GM19397 (cell line): ENCODE measurements around the gene ESYT2.

Experiments used
- ATAC-seq: cut with Tn5 transposase; IDR thresholded peaks from one replicate; pipeline ENCODE4 v1.9.1; 2021; ENCODE audit warnings: mild to moderate bottlenecking, moderate library complexity; ENCODE audit not compliant: unreplicated experiment

Gene ESYT2

DNA sequence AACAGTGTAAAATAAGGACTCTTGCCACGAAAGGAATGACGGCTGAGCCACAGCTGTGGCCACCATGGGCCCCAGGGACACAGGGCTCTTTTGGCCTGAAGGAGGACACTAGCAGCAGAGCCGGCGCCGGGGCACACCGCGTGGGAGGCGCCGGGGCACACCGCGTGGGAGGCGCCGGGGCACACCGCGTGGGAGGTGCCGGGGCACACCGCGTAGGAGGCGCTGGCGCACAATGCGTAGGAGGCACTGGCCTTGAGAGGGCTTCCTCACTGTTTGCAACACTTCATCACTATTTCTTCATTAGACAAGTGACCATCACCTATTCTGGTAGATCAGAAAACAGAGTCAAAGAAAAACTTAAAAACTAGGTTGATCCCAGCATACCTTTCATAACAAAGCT lies 23.4 kb downstream of the ESYT2 start:
- no peak for ATAC-seq

DNA sequence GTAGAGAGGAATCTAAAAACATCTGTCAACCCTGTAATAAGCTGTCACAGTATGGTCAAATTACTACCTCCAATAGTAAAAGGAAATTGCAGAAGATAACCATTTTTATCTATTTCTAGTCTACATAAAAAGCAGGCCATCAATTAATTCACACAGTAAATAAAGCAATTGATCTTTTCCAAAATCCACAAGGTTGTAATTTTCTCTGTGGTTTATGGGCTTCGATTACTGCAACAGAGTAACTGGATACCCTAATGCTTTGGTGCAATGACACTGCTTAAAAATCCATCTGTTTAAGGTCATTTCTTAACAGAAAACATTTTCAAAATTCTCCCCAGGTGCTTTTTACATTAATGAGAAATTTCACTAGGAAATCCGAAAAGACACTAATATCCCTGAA lies 23.9 kb downstream of the ESYT2 start:
- ATAC-seq, result no peak

DNA sequence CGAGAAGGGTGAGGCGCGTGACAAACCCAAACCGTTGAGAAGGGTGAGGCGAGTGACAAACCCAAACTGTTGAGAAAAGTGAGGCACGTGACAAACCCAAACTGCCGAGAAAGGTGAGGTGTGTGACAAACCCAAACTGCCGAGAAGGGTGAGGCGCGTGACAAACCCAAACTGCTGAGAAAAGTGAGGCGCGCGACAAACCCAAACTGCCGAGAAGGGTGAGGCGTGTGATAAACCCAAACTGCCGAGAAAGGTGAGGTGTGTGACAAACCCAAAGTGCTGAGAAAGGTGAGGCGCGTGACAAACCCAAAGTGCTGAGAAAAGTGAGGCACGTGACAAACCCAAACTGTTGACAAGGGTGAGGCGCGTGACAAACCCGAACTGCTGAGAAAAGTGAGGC lies 25.0 kb downstream of the ESYT2 start:
- ATAC-seq, result no peak

DNA sequence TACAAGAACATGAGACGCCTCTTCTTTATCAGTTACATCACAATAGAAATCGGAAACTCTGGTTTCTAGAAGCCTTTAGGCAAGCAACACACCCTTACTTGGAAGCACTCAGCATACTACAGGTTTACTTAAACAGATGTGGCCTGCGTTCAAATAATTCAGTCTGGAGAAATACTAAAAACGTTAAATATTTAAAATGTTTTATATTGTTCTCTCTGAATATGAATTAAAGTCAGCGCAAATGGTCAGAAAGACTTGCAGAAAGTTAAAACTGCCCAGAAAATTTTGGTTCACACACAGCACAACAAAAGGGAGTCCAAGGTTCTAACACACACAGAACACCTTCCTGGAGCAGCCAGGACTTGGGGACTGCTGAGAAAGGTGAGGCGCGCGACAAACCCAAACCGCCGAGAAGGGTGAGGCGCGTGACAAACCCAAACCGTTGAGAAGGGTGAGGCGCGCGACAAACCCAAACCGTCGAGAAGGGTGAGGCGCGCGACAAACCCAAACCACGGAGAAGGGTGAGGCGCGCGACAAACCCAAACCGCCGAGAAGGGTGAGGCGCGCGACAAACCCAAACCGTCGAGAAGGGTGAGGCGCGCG lies 25.8 kb downstream of the ESYT2 start:
- ATAC-seq, result no peak

DNA sequence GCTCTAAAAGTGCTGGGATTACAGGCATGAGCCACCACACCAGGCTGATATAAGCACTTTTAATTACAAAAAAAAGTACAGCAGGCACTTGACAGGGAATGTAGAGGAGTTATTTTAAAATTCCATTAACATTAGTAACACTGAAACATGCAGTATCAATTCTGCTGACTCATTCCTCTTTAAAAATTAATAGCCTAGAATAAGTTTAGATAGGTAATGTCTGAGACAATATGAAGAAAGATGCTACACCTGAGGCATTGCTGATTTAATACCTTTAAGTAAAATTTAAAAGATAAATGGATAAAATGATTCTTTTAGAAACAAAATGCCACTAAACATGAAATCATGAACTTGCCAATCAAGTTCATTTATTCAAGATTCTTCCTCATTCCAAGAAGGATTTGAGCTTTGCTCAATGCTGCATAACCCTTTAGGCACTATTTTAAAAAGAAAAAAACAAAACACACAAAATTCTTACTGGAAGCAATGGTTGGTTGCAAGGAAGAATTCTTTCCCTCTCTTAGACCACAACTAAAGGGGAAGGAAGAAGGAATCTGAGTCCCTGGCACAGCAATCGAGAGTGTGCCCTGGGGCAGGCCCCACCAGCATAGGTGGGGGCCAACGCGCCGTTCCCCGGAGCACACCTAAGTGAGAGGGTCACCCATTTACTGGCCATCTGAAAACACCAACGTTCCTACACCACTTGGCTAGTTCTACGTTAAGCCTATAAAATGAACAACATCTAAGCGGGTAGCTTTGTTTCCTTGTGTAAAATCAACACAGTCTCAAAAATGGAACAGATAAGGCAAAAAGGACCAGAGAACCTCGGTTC lies 26.6 kb downstream of the ESYT2 start:
- ATAC-seq, result no peak

DNA sequence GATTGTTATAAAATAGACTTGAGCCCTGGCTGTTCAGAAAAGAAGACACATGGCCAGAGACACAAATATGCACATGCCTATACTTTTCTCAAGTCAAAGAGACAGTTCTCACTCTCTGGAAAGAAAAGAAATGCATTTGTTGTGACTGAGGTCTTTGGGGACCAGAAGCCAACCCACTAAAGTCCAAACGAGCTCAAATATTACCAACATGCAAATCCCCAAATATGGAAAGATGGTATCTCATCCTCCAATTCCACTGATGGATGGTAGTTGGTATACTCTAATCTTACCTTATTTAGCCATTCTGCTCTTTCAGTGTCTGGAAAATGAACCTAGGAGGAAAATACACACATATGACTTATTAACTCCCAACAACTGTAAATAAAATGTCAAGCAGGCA lies 30.6 kb downstream of the ESYT2 start:
- no peak for ATAC-seq

DNA sequence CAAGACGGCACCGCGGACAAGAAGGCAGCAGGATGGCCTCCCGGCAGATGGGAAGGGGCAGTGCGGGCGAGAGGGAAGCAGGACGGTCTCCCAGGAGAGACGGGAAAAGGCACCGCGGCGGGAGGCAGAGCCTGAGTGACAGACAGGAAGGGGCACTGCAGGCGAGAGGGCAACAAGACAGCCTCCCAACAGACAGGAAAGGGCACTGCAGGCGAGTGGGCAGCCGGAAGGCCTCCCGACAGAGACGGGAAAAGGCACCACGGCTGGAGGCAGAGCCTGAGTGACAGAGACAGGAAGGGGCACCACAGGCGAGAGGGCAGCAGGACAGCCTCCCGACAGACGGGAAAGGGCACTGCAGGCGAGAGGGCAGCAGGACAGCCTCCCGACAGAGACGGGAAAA lies 32.6 kb downstream of the ESYT2 start:
- no peak for ATAC-seq

DNA sequence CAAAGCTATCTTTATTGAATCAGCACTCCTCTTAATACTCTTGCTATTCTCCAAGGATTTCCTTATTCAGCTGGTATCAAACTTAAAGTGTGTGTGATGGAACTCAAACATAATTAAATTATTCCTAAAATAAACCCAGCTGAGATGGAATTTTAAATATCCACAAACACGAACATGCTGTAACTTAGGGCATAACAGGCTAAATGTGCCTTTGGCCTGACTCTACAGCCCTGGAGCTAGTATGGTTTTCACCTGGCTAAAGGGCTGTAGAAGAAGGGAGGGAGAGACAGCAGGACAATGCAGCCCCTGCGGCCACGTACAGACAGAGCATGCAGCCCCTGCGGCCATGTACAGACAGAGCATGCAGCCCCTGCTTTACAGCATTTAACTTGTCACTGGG lies 34.0 kb downstream of the ESYT2 start:
- no peak for ATAC-seq

DNA sequence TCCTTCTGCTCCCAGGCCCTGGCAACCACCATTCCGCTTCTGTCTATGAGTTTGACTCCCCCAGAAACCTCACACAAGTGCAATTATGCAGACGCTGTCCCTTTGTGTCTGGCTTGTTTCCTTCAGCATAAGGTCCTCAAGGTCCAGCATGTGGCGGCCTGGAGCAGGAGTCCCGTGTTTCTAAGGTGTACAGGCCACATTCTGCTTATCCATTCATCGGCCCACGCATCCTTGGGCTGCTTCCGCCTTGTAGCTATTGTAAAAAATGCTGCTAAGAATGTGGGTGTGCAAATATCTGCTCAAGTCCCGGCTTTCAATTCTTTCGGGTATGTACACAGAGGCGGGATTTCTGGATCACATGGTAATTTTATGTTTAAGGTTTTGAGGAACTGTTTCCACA lies 38.2 kb downstream of the ESYT2 start:
- ATAC-seq, result no peak

DNA sequence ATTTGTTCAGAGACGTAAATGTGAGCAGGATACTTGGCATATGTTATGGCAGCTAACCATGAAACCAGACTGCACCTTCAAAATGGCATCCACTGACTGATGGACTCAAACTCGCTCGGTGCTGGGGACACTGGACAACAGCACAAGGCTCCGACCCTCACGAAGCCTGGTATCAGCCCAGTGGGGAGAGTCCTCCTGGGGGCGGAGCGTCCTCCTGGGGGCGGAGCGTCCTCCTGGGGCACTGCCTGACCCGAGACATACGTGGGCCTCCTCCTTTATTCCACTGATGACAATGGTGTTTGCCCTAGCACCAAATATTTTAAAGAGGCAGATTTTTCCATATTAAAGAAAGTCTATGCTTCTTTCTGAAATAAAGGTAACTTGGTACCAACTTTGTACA lies 39.5 kb downstream of the ESYT2 start:
- ATAC-seq, result no peak

DNA sequence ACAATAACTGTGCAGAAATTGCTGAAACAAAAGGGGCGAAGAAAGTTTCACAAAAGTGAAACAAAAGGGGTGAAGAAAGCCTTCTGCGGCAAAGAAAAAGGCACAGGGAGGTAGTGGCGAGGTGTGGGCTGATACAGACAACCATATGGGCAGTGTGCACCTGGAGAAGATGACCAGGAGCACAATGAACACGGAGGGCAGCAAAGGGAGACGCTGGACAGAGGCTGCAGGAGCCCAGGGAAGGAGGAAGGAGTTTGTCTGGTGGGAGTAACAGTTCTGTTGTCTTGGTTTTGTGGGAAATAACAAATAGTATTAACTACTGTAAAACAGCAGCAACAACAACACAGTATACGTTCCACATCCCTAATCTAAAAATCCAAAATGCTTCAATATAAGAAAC lies 42.4 kb downstream of the ESYT2 start:
- no peak for ATAC-seq

DNA sequence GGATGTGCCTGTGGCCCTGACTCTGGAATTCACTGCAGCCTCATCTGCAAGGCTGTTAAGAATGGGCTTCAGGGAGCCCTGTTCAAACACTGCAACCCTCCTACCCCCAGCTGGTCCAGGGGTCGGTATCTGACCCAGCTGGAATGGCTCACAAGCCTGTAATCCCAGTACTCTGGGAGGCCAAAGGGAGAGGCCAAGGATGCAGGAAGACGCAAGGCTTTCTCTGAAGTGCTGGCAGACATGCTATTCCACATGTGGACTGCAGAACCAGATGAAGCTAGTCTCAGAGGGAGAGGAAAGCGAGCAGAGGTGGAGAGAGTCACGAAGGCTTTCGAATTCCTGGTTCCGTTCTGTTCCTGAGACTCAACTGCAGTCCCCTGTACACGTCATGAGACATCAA lies 45.0 kb downstream of the ESYT2 start:
- ATAC-seq, result no peak

DNA sequence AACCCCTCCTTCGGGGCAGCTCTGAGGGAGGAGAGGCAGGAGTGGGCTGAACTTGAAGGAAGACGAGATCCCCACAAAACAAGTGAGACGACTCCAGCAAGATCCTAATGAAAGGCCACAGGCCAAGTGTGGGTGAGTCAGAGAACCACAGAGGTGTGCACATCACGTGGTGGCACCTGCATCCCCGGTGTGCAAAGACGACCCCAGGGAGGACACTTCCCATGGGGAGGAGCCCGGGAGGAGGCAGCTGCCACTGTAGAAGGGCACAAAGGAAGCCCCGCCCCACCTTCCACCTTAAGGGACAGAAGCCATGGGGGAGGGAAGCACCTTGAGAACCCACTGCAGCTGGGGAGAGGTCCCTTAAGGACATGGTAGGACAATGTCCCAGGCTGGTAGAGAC lies 45.7 kb downstream of the ESYT2 start:
- ATAC-seq, result no peak

DNA sequence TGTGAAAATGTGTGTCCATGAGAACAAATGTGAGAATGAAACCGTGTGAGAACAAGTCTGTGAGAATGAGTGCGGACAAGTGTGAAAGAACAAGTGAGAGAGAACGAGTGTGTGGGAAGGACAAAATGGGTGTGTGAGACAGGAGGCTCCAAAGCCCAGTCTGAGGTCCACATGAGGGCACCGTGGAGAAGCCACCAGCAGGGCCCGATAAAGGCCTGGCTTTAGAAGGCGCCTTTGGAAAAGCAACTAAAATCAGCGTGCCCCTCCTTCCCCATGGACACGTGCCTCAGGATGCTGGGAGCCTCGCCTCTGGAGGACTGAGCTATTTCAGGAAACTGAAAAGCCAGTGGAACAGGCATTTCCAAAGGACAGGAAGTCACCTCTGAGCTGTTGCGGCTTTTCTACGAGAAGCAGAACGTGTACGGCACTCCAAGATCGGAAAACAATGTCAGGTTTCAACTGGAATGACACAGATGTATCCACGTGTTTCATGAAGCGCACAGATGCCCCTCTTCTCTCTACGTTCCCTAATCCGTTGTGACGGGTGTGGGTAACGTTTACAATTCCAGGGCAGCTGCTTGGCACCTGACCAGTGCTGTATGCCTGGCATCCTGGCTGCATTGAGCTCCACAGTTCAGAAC lies 46.4 kb downstream of the ESYT2 start:
- no peak for ATAC-seq

DNA sequence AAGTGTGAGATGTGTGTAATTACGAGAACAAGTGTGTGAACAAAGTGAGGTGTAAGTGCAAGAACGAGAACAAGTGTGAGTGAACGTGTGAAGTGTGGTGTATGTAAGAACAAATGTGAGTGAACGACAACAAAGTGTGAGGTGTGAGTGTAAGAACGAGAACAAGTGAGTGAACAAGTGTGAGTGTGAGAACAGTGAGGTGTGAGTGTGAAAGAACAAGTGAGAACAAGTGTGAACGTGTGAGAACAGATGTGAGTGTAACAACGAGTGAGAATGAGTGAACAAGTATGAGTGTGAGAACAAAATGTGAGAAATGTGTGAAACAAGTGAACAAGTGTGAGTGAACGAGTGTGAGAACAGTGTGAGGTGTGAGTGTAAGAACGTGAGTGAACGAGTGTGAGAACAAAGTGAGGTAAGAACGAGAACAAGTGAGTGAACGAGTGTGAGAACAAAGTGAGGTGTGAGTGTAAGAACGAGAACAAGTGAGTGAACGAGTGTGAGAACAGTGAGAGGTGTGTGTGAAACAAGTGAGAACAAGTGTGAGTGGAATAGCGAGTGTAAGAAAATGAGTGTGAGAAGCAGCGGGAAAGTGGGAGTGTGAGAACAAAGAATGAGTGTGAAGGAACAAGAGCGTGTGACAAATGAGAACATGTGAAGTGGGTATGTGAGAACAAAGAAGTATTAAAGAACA lies 47.2 kb downstream of the ESYT2 start:
- no peak for ATAC-seq

DNA sequence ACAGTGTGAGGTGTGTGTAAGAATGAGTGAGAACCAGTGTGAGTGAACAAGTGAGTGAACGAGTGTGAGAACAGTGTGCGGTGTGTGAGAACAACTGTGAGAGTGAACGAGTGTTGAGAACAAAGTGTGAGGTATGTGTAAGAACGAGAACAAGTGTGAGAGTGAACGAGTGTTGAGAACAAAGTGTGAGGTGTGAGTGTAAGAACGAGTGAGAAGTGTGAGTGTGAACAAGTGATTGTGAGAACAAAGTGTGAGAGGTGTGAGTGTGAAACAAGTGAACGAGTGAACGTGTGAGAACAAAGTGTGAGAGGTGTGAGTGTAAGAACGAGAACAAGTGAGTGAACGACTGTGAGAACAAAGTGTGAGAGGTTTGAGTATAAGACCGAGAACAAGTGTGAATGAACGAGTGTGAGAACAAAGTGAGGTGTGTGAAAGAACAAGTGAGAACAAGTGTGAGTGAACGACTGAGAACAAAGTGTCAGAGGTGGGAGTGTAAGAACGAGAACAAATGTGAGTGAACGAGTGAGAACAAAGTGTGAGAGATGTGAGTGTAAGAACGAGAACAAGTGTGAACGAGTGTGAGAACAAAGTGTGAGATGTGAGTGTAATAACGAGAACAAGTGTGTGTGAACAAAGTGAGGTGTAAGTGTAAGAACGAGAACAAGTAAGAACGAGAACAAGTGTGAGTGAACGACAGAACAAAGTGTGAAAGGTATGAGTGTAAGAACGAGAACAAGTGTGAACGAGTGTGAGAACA lies 47.9 kb downstream of the ESYT2 start:
- ATAC-seq, result no peak

DNA sequence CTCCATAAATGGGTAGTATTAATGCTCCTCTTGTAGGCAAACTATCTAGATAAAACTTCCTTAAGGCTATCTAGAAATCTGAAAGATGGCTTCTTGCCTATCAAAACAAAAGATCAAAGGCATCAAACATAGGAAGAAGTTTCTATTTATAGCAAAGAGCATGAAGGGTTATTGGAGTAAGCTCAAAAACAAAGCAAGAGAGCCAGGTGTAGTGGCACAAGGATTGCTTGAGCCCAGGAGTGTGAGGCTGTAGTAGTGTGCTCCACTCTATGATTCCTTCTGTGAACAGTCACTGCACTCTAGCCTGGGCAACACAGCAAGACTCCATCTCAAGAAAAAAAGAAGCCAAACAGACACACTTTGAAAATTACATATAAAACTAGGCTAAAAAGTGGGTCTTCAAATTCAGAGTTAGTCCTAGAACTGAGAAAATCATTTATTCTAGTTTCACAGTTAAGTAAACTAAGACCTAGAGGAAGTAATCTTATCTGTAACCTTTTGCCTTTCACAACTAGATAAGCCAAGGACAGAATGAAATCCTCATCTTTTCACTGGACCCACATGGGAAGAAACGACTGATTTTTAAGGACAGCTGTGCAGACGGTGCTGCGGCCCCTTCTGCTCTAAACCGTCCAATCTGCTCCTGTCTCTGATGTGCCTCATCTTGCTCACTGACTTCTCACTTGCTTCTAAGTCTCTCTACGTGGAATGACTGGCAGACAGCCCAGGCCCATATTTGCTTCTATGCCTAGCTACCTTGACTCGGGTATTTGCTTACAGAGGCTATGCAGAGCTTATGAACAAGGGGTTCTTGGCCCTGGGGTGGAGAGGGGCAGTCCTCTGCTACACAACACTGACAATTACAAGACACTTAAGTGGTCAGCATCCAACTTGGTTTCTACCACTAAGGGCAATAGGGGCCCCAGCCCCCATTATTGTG lies 50.0 kb downstream of the ESYT2 start:
- no peak for ATAC-seq

DNA sequence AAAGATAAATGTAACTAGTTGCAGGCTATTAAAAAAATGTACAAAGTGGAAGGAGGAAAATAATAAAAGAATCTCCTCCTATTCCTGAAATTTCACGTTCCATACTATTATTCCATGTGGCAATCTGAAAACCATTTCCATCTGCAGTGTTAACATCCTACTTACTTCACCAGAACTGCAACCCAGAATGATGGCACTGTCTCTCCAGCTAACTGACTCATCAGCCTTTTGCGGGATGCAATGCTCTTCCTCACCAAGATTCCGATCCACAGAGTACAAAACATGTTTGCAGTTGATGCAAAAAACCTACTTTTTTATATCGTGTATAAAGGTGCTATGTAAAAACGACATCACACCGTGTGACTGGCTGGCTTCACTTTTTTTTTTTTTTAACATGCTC lies 50.8 kb downstream of the ESYT2 start:
- no peak for ATAC-seq

DNA sequence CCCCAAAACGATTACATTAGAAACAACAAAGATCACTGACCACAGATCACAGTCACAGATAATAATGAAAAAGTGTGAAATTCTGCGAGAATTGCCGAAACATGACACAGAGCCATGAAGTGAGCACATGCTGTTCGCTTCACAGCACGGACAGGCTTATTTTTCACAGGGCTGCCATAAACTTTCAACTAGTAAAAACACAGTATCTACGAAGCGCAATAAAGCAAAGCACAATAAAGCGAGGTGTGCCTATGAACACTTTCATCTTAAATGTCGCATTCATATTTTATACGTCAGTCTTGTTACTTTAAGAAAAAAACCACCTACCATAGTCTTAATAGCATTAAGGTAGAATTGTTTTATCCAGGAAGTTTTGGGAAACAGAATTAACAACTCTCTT lies 51.5 kb downstream of the ESYT2 start:
- ATAC-seq, result no peak

DNA sequence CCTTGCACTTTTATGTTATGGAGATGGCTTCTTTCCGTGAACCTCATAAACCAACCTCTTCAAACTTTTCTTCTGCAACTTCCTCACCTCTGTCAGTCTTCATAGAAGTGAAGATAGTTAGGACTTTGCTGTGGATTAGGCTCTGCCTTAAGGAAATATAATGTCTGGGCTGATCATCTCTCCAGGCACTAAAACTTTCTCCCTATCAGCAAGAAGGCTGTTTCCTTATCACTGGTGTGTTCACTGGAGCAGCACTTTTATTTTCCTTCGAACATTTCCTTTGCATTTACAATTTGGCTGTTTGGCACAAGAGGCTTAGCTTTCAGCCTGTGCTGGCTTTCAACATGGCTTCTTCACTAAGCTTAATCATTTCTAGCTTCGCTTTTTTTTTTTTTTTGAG lies 52.8 kb downstream of the ESYT2 start:
- no peak for ATAC-seq
